Endothelial cell of umbilical vein (primary cell): Measurements from ENCODE around the gene RBPJL.

Source experiments
- FOS ChIP-seq: IDR thresholded peaks from 2 replicates; pipeline ENCODE4 v1.6.1; 2011; ENCODE audit warnings: mild to moderate bottlenecking, low read length, moderate library complexity, borderline replicate concordance; ENCODE audit not compliant: insufficient read depth
- TF ChIP-seq, protein P1 (sequence below), 2 donors: IDR thresholded peaks; 1 replicate in 1 of 2; 2 replicates in 1 of 2; pipeline ENCODE4 v1.5.1; 2011; ENCODE audit warnings: low read length in 2 of 2, mild to moderate bottlenecking in 2 of 2, moderate library complexity in 2 of 2, control low read depth in 1 of 2, inconsistent platforms in 1 of 2, low read depth in 1 of 2; ENCODE audit not compliant: insufficient read depth in 1 of 2; ENCODE audit errors: extremely low read depth in 1 of 2

DNA sequence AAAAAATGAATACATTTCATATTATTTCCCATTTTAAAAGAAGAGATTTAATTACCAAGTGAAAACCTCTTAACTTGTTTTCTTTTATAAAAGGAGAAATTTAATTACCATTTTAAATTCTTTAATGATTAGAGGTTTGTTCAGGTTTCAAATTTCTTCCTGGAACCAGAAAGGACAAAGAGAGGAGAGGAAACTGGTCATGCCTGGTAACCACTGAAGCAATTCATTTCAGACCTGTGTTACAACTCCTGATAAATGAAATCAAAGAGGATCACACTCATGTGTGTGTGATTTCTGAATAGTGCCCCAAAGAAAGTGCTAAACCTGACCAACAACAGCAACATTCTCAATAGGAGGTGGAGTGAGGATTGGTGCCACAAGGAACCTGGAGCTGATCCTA, 39.7 kb upstream of the RBPJL start:
- TF ChIP-seq FOS, result no peak
- TF ChIP-seq, protein P1, sequence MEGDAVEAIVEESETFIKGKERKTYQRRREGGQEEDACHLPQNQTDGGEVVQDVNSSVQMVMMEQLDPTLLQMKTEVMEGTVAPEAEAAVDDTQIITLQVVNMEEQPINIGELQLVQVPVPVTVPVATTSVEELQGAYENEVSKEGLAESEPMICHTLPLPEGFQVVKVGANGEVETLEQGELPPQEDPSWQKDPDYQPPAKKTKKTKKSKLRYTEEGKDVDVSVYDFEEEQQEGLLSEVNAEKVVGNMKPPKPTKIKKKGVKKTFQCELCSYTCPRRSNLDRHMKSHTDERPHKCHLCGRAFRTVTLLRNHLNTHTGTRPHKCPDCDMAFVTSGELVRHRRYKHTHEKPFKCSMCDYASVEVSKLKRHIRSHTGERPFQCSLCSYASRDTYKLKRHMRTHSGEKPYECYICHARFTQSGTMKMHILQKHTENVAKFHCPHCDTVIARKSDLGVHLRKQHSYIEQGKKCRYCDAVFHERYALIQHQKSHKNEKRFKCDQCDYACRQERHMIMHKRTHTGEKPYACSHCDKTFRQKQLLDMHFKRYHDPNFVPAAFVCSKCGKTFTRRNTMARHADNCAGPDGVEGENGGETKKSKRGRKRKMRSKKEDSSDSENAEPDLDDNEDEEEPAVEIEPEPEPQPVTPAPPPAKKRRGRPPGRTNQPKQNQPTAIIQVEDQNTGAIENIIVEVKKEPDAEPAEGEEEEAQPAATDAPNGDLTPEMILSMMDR (IDR thresholded peaks at IDR 0.05; ENCODE audit: extremely low read depth in 1 of 2, insufficient read depth in 1 of 2, low read depth in 1 of 2, low read length in 2 of 2), result no peak
